Measurements from ENCODE around the gene SLC38A10. TPM values are rescaled to one million over a fixed set of nuclear protein-coding genes. Genes with fewer than 3 reads are reported as not detected.

SLC38A10 gene
- polyA plus RNA-seq, 1 of the 3 experiments (the other 2 are of a cell fraction): 82.2 TPM

DNA sequence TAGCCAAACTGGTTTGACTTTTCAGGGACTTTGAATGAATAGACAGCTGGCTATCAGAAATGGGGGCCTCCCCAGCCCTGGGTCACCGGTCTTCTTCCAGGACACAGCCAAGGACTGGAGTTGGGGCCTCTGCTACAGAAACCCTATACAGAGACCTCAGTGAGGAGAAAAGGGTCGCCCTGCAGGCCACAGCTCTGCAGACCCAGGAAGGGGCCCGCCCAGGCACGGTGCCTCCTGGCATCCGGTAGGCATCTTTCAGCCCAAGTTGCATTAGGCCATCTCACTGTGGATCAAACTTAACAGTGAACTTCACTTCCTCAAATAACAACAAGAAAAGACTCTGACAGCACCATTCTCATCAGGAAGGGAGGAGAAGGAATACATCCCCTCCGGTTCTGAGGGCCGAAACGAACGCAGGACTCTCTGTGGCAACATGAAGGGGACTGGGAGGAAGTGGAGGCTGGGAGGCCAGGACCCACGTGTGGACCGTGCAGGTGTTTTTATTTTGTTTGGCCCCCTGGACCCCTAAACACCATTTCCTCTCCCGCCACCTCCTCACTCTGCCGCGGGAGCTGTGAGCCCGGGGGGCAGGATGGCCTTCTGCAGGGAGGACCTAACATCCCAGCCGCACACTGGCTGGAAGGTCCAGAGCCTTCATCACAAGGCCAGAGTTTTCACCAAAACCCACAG lies 7.2 kb downstream of the SLC38A10 start:
- Histone ChIP-seq H3K4me3 (ENCODE audit: low read depth in 2 of 2, low read length in 1 of 2) (no peak overlapping the region), H4K20me1 (ENCODE audit: insufficient read depth) (peaks cover 63% of the 10 kb centered on the region), H3K4me2 (no peak overlapping the region), H3K27me3 (ENCODE audit: insufficient read depth) (no peaks in the 10 kb centered on the region), H3K36me3 (replicated peaks in 1 of 2; ENCODE audit: control insufficient read depth in 1 of 2, insufficient read depth in 2 of 2, low read length in 1 of 2) (peaks cover 24 to 41% of the 10 kb centered on the region in 2 experiments), H3F3A (replicated peaks; ENCODE audit: insufficient read depth) (no peaks in the 10 kb centered on the region), H3K9me3 (no peaks in the 10 kb centered on the region), H3K9ac (no peak overlapping the region), H3K27ac (ENCODE audit: low read depth in 2 of 2, low read length in 1 of 2) (no peak overlapping the region), H3K79me2 (ENCODE audit: insufficient read depth) (peaks cover 84% of the 10 kb centered on the region), H3K9me2 (no peaks in the 10 kb centered on the region), H2AFZ (ENCODE audit: low read depth) (no peak overlapping the region), H3K4me1 (ENCODE audit: control insufficient read depth in 1 of 2, insufficient read depth in 2 of 2, low read depth in 1 of 2, low read length in 1 of 2) (peaks cover 0 to 9% of the 10 kb centered on the region in 2 experiments; a peak in 1 of 4 replicates)
- WGBS (ENCODE audit: low lambda C conversion rate): 97% methylated on average over 16 of the region's 16 CpGs
- no peak for DNase-seq
- TF ChIP-seq, protein P1, sequence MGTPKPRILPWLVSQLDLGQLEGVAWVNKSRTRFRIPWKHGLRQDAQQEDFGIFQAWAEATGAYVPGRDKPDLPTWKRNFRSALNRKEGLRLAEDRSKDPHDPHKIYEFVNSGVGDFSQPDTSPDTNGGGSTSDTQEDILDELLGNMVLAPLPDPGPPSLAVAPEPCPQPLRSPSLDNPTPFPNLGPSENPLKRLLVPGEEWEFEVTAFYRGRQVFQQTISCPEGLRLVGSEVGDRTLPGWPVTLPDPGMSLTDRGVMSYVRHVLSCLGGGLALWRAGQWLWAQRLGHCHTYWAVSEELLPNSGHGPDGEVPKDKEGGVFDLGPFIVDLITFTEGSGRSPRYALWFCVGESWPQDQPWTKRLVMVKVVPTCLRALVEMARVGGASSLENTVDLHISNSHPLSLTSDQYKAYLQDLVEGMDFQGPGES (IDR thresholded peaks at IDR 0.05; ENCODE audit: low read depth, low read length): no peak
- TF ChIP-seq YY1 (IDR thresholded peaks at IDR 0.05; ENCODE audit: low read depth) (no peak), FOXM1 (IDR thresholded peaks at IDR 0.05; ENCODE audit: low read depth) (no peak), SIN3A (IDR thresholded peaks at IDR 0.05; ENCODE audit: borderline replicate concordance, low read depth, low read length) (no peak), TCF12 (IDR thresholded peaks at IDR 0.05) (no peak), NFIC (IDR thresholded peaks at IDR 0.05; ENCODE audit: borderline replicate concordance) (no peak), GABPA (IDR thresholded peaks at IDR 0.05; ENCODE audit: low read depth) (no peak), RCOR1 (IDR thresholded peaks at IDR 0.05; ENCODE audit: low read length) (no peak), EZH2phosphoT487 (IDR thresholded peaks at IDR 0.05; ENCODE audit: borderline replicate concordance, low read depth) (no peak), JUND (IDR thresholded peaks at IDR 0.05) (no peak), RFX5 (IDR thresholded peaks at IDR 0.05; ENCODE audit: low read length) (no peak), FOSL2 (IDR thresholded peaks at IDR 0.05; ENCODE audit: borderline replicate concordance, low read depth) (no peak), TEAD4 (IDR thresholded peaks at IDR 0.05; ENCODE audit: borderline replicate concordance, insufficient read depth) (no peak), TAF1 (IDR thresholded peaks at IDR 0.05; ENCODE audit: borderline replicate concordance, low read depth, low read length) (no peak)
- TF ChIP-seq, protein P2, sequence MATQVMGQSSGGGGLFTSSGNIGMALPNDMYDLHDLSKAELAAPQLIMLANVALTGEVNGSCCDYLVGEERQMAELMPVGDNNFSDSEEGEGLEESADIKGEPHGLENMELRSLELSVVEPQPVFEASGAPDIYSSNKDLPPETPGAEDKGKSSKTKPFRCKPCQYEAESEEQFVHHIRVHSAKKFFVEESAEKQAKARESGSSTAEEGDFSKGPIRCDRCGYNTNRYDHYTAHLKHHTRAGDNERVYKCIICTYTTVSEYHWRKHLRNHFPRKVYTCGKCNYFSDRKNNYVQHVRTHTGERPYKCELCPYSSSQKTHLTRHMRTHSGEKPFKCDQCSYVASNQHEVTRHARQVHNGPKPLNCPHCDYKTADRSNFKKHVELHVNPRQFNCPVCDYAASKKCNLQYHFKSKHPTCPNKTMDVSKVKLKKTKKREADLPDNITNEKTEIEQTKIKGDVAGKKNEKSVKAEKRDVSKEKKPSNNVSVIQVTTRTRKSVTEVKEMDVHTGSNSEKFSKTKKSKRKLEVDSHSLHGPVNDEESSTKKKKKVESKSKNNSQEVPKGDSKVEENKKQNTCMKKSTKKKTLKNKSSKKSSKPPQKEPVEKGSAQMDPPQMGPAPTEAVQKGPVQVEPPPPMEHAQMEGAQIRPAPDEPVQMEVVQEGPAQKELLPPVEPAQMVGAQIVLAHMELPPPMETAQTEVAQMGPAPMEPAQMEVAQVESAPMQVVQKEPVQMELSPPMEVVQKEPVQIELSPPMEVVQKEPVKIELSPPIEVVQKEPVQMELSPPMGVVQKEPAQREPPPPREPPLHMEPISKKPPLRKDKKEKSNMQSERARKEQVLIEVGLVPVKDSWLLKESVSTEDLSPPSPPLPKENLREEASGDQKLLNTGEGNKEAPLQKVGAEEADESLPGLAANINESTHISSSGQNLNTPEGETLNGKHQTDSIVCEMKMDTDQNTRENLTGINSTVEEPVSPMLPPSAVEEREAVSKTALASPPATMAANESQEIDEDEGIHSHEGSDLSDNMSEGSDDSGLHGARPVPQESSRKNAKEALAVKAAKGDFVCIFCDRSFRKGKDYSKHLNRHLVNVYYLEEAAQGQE (IDR thresholded peaks at IDR 0.05; ENCODE audit: low read depth, low read length): no peak
- TF ChIP-seq, protein P3, sequence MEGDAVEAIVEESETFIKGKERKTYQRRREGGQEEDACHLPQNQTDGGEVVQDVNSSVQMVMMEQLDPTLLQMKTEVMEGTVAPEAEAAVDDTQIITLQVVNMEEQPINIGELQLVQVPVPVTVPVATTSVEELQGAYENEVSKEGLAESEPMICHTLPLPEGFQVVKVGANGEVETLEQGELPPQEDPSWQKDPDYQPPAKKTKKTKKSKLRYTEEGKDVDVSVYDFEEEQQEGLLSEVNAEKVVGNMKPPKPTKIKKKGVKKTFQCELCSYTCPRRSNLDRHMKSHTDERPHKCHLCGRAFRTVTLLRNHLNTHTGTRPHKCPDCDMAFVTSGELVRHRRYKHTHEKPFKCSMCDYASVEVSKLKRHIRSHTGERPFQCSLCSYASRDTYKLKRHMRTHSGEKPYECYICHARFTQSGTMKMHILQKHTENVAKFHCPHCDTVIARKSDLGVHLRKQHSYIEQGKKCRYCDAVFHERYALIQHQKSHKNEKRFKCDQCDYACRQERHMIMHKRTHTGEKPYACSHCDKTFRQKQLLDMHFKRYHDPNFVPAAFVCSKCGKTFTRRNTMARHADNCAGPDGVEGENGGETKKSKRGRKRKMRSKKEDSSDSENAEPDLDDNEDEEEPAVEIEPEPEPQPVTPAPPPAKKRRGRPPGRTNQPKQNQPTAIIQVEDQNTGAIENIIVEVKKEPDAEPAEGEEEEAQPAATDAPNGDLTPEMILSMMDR (IDR thresholded peaks at IDR 0.05): no peak
- POLR2A ChIA-PET: no interaction called here
- CTCF ChIA-PET: interaction anchor here (0.6 to 1.7 kb wide), 6 partner anchors 22 to 110 kb away, joined by 3 to 5 read pairs (median 4); no protein-coding TSS in a partner anchor

Data from SK-N-SH (cell line).